Ascending aorta (tissue), 2 donors: ENCODE measurements around the gene DOK4. TPM values are rescaled to one million over a fixed set of nuclear protein-coding genes. Genes with fewer than 3 reads are reported as not detected.

Experiments
- DNase-seq, 2 donors: peaks; one replicate each; pipeline ENCODE4 v3.0.0-alpha.2; 2019; ENCODE audit warnings: low spot score in 2 of 2
- H3K27ac ChIP-seq, 2 donors: fragments of 200-600 bp; sonication (generic); one replicate each; pipeline ENCODE4 v1.5.1; 2016 to 2017; ENCODE audit warnings: mild to moderate bottlenecking in 1 of 2
- H3K27me3 ChIP-seq: fragments of 200-600 bp; sonication (generic); one replicate; pipeline ENCODE4 v1.5.1; 2017
- H3K36me3 ChIP-seq, 2 donors: fragments of 200-600 bp; sonication (generic); one replicate each; pipeline ENCODE4 v1.5.1; 2016
- H3K4me1 ChIP-seq, 2 donors: fragments of 200-600 bp; sonication (generic); one replicate each; pipeline ENCODE4 v1.5.1; 2016 to 2017; ENCODE audit warnings: mild to moderate bottlenecking in 1 of 2
- H3K4me3 ChIP-seq, 2 donors: fragments of 200-600 bp; sonication (generic); one replicate each; pipeline ENCODE4 v1.5.1; 2016 to 2017; ENCODE audit warnings: mild to moderate bottlenecking in 1 of 2
- H3K9me3 ChIP-seq, 2 donors: fragments of 200-600 bp; sonication (generic); one replicate each; pipeline ENCODE4 v1.5.1; 2016
- intact Hi-C: fragments of 100-400 bp; cut with DNase I; formaldehyde crosslinking; loops from one replicate; pipeline ENCODE4 v1.15.1; 2023
- total RNA-seq: library from RNA; depleted of rRNA; stranded (reverse); fragments of >200 nt; gene quantifications from one replicate; pipeline ENCODE4 v1.1.0, GENCODE V29; 2016
- TF ChIP-seq, protein P1 (sequence below), 3 experiments: fragments of 200-600 bp in 2 of 3; fragments of 450-650 bp in 1 of 3; sonication (generic) in 2 of 3; IDR thresholded peaks; one replicate each; pipeline ENCODE4 v1.5.1; 2016 to 2019; ENCODE audit warnings: antibody characterized with exemption in 3 of 3, mild to moderate bottlenecking in 1 of 3, moderate library complexity in 1 of 3

DOK4 gene
- total RNA-seq, 1 donor from 2014 or later, result 40.2 TPM

DNA sequence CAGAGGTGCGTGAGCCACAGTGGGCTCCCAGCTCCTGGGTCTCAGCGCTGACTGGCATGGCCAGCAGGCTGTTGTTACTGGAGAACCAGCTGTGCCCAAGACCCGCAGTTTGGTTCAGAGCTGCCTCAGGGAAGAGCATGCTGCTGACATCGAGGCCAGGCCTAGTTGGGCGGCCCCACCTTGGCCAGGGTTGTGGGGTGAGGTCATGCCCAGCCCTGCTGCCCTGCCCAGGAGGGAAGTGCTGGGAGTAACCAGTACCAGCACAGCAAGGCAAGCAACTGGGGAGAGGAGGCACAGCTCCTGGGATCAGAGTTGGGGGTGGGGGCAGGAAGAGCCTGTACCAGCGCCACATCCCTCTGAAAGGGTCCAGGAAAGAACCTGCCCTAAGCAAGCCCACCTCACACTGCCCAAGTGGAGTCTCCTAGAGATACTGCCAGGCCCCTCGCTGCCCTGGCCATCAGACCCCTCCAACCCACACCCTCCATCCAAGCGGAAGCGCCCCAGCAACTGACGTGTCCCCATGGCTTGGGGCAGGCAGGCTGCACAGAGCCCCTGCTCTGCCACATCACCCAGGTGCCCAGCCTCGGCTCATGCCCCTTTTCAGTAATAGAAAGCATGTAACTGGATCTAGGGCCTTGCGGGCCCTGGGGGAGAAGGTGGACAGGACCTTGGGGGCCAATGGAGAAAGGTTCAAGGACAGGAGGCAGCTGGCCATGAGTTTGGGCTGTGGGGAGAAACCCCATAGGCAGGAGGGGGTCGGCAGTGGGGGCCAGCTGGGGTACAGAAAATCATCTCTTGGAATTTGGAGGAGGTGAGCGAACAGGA, 990 bp downstream of the DOK4 start:
- H3K27ac ChIP-seq, result peak overlapping the region; percentile 91 to 94
- no peaks in the 10 kb centered on the region for H3K36me3 ChIP-seq
- TF ChIP-seq, protein P1, sequence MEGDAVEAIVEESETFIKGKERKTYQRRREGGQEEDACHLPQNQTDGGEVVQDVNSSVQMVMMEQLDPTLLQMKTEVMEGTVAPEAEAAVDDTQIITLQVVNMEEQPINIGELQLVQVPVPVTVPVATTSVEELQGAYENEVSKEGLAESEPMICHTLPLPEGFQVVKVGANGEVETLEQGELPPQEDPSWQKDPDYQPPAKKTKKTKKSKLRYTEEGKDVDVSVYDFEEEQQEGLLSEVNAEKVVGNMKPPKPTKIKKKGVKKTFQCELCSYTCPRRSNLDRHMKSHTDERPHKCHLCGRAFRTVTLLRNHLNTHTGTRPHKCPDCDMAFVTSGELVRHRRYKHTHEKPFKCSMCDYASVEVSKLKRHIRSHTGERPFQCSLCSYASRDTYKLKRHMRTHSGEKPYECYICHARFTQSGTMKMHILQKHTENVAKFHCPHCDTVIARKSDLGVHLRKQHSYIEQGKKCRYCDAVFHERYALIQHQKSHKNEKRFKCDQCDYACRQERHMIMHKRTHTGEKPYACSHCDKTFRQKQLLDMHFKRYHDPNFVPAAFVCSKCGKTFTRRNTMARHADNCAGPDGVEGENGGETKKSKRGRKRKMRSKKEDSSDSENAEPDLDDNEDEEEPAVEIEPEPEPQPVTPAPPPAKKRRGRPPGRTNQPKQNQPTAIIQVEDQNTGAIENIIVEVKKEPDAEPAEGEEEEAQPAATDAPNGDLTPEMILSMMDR (IDR thresholded peaks at IDR 0.05), result no peak
- intact Hi-C loops, result no loop called here
- DNase-seq, result no peak
- H3K27me3 ChIP-seq, result no peaks in the 10 kb centered on the region
- peak overlapping the region; percentile 84 to 93 for H3K4me3 ChIP-seq
- no peaks in the 10 kb centered on the region for H3K9me3 ChIP-seq
- peaks cover 12 to 39% of the 10 kb centered on the region in 2 donors for H3K4me1 ChIP-seq

DNA sequence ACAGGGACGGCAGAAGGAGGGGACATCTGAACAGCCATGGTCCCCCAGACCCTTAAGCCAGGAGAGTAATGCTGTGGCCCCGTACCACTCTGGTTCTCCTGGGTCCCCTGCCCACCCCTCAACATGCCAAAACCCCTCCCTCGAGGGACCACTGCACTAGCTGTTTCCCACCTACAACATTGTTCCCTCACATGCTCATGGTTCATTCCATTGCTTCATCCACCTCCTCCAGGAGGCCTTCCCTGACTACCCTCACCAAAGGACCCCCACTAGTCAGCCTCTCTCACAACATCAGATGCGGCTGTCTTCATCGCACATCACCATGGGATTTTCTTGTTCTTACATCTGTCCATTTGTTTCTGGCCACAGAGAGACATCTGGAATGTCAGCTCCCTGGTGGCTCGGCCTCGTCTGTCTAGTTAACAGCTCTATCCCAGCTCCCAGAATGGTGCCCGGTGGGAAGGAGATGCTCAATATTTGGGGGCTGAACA, 1.7 kb downstream of the DOK4 start:
- no peaks in the 10 kb centered on the region for H3K27me3 ChIP-seq
- no peaks in the 10 kb centered on the region for H3K9me3 ChIP-seq
- DNase-seq, result no peak
- intact Hi-C loops, result no loop called here
- TF ChIP-seq, protein P1 (IDR thresholded peaks at IDR 0.05), result no peak
- no peaks in the 10 kb centered on the region for H3K36me3 ChIP-seq
- peak overlapping the region in 1 of 2 donors; percentile 93 for H3K4me3 ChIP-seq
- peaks cover 16 to 45% of the 10 kb centered on the region in 2 donors for H3K4me1 ChIP-seq
- peak overlapping the region; percentile 91 to 94 for H3K27ac ChIP-seq

DNA sequence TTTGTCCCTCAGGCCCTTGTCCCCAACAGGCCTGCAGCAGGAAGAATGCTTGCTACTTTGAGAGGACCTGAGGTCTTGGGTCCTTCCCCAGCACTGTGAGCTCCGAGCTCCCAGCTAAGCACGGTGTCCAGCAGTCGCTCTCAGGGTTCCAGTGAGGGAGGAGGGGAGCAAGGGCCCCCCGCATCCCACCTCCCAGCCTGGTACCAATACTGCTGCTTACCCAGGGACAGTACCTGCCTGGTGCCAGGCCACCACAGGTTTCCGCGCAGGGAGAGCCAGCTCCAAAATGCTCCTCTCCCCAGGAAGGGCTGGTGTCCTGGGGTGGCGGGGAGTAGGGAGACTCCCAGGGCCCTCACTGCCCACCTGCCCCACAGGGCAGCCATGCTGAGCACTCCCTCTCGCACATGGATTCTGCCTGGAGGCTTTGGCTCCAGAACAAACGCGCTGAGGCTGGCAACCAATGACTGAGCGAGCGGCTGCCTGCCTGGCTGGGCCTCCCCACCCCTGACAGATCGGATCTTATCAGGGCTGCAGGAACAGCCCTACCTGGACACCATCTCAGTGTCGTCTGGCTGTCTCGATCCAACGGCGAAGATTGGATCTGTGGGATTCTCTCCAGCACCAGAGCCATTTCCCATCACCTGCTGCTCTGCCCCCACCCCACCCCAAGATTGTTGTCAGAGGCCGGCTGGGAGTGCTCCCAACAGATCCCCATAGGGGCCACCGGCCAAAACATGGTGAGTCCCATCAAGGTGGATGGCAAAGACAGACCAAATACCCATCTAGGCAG, 2.4 kb downstream of the DOK4 start:
- H3K27ac ChIP-seq, result peak overlapping the region; percentile 91 to 94
- no peak overlapping the region for H3K4me3 ChIP-seq
- no peaks in the 10 kb centered on the region for H3K9me3 ChIP-seq
- intact Hi-C loops, result no loop called here
- TF ChIP-seq, protein P1 (IDR thresholded peaks at IDR 0.05), result no peak
- H3K27me3 ChIP-seq, result no peaks in the 10 kb centered on the region
- no peak for DNase-seq
- H3K4me1 ChIP-seq, result peaks cover 16 to 48% of the 10 kb centered on the region in 2 donors
- no peaks in the 10 kb centered on the region for H3K36me3 ChIP-seq

DNA sequence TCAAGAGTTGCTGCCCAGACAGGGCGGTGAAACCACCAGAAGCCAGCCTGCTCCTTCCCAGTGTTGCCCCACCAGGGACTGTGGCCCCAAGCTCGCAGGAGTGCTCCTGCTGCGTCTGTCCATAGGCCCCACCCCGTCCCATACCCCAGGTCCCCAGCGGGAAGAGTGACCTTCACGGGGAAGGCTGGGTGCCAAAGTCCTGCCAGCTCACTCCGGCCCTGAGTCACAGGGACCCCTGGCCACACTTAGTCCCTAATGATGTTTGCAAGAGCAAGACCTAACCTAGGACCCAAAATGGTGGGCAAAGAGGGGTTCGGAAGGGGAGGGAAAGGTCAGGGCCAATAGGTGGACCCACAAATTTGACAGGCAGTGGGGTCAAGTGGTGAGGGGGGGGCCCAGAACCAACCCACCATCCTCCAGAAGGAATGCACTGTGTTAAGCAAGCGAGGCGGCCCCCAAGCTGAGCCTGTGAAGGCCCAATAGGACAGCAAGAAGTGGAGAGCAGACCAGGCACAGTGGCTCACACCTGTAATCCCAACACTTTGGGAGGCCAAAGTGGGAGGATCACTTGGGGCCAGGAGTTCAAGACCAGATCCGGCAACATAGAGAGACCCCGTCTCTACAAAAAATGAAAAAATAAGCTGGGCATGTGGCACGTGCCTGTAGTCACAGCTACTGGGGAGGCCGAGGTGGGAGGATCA, 3.3 kb downstream of the DOK4 start:
- no peak for DNase-seq
- Histone ChIP-seq H3K36me3 (no peaks in the 10 kb centered on the region), H3K4me3 (no peak overlapping the region), H3K27ac (peak overlapping the region in 1 of 2 donors; percentile 94), H3K9me3 (no peaks in the 10 kb centered on the region), H3K27me3 (no peaks in the 10 kb centered on the region), H3K4me1 (peaks cover 16 to 55% of the 10 kb centered on the region in 2 donors)
- TF ChIP-seq, protein P1 (IDR thresholded peaks at IDR 0.05), result no peak
- intact Hi-C loops, result no loop called here

DNA sequence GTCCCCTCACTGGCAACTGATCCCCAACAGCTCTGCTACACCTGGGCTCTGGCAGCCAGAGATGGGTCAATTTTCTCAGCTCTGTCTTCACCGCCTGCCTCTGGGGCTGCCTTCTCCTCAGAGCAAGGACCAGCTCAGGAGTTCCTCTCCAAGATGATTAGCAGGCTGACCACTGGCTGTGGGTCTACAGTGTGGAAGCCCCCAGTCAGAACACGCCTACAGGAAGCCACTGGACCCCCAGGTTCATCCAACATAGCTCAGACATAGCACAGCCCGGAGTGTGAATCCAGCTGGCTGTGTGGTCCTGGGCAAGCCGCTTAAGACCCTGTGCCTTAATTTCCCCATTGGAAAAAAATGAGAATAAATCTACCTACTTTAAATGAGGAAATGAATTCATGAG, 4.9 kb downstream of the DOK4 start:
- Histone ChIP-seq H3K36me3 (no peaks in the 10 kb centered on the region), H3K4me1 (peaks cover 19 to 54% of the 10 kb centered on the region in 2 donors), H3K9me3 (no peaks in the 10 kb centered on the region), H3K27ac (peak overlapping the region; percentile 81 to 82), H3K27me3 (no peaks in the 10 kb centered on the region), H3K4me3 (no peak overlapping the region)
- no peak for DNase-seq
- TF ChIP-seq, protein P1 (IDR thresholded peaks at IDR 0.05), result no peak
- intact Hi-C loops, result no loop called here
